ENCODE measurements around the gene CWC22. TPM values are rescaled to one million over a fixed set of nuclear protein-coding genes. Genes with fewer than 3 reads are reported as not detected.

The CWC22 gene
- total and polyA plus RNA-seq, 2 donors (not counting 3 experiments of a cell fraction or from before 2014, with no cell fraction given): 1.8 to 15.7 TPM

GRCh38 chr2:180002198-180002770, 4.8 kb downstream of the CWC22 start:
- no peak overlapping the region for H3K4me2 ChIP-seq (ENCODE audit: insufficient read depth, low read length)
- H3K27ac ChIP-seq (ENCODE audit: insufficient read depth, low read depth, low read length): no peak overlapping the region
- no peaks in the 10 kb centered on the region for H3K27me3 ChIP-seq (ENCODE audit: control insufficient read depth in 2 of 2, insufficient read depth in 2 of 2, low read length in 2 of 2)
- H3K36me3 ChIP-seq (ENCODE audit: control insufficient read depth in 2 of 2, extremely low read depth in 1 of 2, insufficient read depth in 2 of 2, low read length in 2 of 2): no peaks in the 10 kb centered on the region
- H3K9me3 ChIP-seq (replicated peaks; ENCODE audit: control insufficient read depth, insufficient read depth, low read length): no peaks in the 10 kb centered on the region
- no peak for TF ChIP-seq CTCF (IDR thresholded peaks at IDR 0.05; ENCODE audit: extremely low read depth in 1 of 2, insufficient read depth in 1 of 2, low read depth in 1 of 2, low read length in 2 of 2)
- TF ChIP-seq EZH2 (IDR thresholded peaks at IDR 0.05; ENCODE audit: borderline replicate concordance, low read depth, low read length, severe bottlenecking): no peak
- TF ChIP-seq POLR2A (IDR thresholded peaks at IDR 0.05; ENCODE audit: low read depth, low read length): no peak
- no peak for TF ChIP-seq JUN (IDR thresholded peaks at IDR 0.05; ENCODE audit: borderline replicate concordance, insufficient read depth, insufficient read length, low read depth)
- no peak for TF ChIP-seq POLR2AphosphoS5 (IDR thresholded peaks at IDR 0.05; ENCODE audit: insufficient read depth, low read depth, low read length)
- TF ChIP-seq FOS (IDR thresholded peaks at IDR 0.05; ENCODE audit: borderline replicate concordance, insufficient read depth, low read length): no peak
- no peak for TF ChIP-seq MYC (IDR thresholded peaks at IDR 0.05; ENCODE audit: low read depth, low read length)
- no peak for TF ChIP-seq GATA2 (IDR thresholded peaks at IDR 0.05; ENCODE audit: insufficient read depth, insufficient read length, low read depth, low read length)
- no peak for TF ChIP-seq MAX (IDR thresholded peaks at IDR 0.05; ENCODE audit: insufficient read depth, insufficient read length)
- ChIA-PET POLR2A (no interaction called here), CTCF (no interaction called here)
- no peaks in the 10 kb centered on the region for H4K20me1 ChIP-seq (replicated peaks; ENCODE audit: control insufficient read depth, extremely low read depth, insufficient read depth, low read length)
- DNase-seq (ENCODE audit: low read depth, low spot score) (no peak), FAIRE-seq (no peak)
- H3K9me1 ChIP-seq (replicated peaks; ENCODE audit: control insufficient read depth, extremely low read depth, insufficient read depth, low read length): no peaks in the 10 kb centered on the region
- H3K4me3 ChIP-seq (replicated peaks in 1 of 3; ENCODE audit: insufficient read depth in 1 of 3, low read depth in 1 of 3, low read length in 3 of 3): no peak overlapping the region
- no peak overlapping the region for H2AFZ ChIP-seq (ENCODE audit: low read depth, low read length)
- no peak overlapping the region for H3K9ac ChIP-seq (replicated peaks; ENCODE audit: extremely low read depth, insufficient read depth, low read length)
- peaks cover 73% of the 10 kb centered on the region for H3K79me2 ChIP-seq (ENCODE audit: control insufficient read depth, insufficient read depth, low read length)
- no TSS peak for BruUV-seq (replicated peaks)
- H3K4me1 ChIP-seq (ENCODE audit: control insufficient read depth, extremely low read depth, insufficient read depth, low read length): peaks cover 6% of the 10 kb centered on the region
- intact Hi-C loops (cut with micrococcal nuclease): no loop called here
- dilution Hi-C loops (cut with MboI; ENCODE audit: extremely low pct_ligation_motif_present, low sequenced_read_pairs): no loop called here
